Skeletal muscle tissue (tissue), 4 donors: ENCODE results near the gene AGBL1. TPM values are rescaled to one million over a fixed set of nuclear protein-coding genes. Genes with fewer than 3 reads are reported as not detected.

Source experiments
- H3K27ac ChIP-seq: one replicate; pipeline ENCODE4 v1.7.0; 2013; ENCODE audit warnings: mild to moderate bottlenecking, low read depth, low read length, inconsistent platforms
- H3K27me3 ChIP-seq, 3 donors: one replicate each; pipeline ENCODE4 v1.7.0; 2013; ENCODE audit warnings: low read length in 3 of 3; ENCODE audit not compliant: control insufficient read depth in 3 of 3, insufficient read depth in 3 of 3
- H3K36me3 ChIP-seq, 3 donors: one replicate each; pipeline ENCODE4 v1.7.0; 2013; ENCODE audit warnings: low read length in 3 of 3; ENCODE audit not compliant: control insufficient read depth in 3 of 3, insufficient read depth in 3 of 3
- H3K4me1 ChIP-seq, 3 donors: one replicate each; pipeline ENCODE4 v1.7.0; 2013; ENCODE audit warnings: low read length in 3 of 3, mild to moderate bottlenecking in 3 of 3; ENCODE audit not compliant: control insufficient read depth in 3 of 3, insufficient read depth in 3 of 3
- H3K4me3 ChIP-seq, 3 donors: one replicate each; pipeline ENCODE4 v1.7.0; 2013; ENCODE audit warnings: low read length in 3 of 3
- H3K9ac ChIP-seq, 3 donors: one replicate each; pipeline ENCODE4 v1.7.0; 2013; ENCODE audit warnings: low read length in 3 of 3, mild to moderate bottlenecking in 3 of 3, moderate library complexity in 2 of 3, low read depth in 1 of 3
- H3K9me3 ChIP-seq, 3 donors: one replicate each; pipeline ENCODE4 v1.7.0; 2013; ENCODE audit warnings: low read length in 3 of 3; ENCODE audit not compliant: control insufficient read depth in 3 of 3
- total RNA-seq: library from RNA; depleted of rRNA; stranded (reverse); fragments of >200 nt; gene quantifications from one replicate; pipeline ENCODE4 v1.2.3, GENCODE V29; 2014
- donor health status: Osteomylitis.

Gene AGBL1
- total RNA-seq, 1 donor from 2014 or later, result 31.3 TPM

- no peaks in the 10 kb centered on the region for H3K27me3 ChIP-seq
Measured at GRCh38 chr15:86842199-86842598, 762.5 kb downstream of the AGBL1 start.

GRCh38 chr15:86846036-86846435 lies 766.4 kb downstream of the AGBL1 start:
- H3K4me3 ChIP-seq, result no peak overlapping the region
- no peaks in the 10 kb centered on the region for H3K36me3 ChIP-seq
- no peaks in the 10 kb centered on the region for H3K9me3 ChIP-seq
- H3K27ac ChIP-seq, result no peak overlapping the region
- H3K4me1 ChIP-seq, result peaks cover 0 to 6% (median 2%) of the 10 kb centered on the region in 3 donors
- H3K9ac ChIP-seq, result no peak overlapping the region
- H3K27me3 ChIP-seq, result no peaks in the 10 kb centered on the region

More at GRCh38 chr15:86842199-86842598, 762.5 kb downstream of the AGBL1 start:
- no peak overlapping the region for H3K9ac ChIP-seq
- peaks cover 0 to 6% (median 4%) of the 10 kb centered on the region in 3 donors for H3K4me1 ChIP-seq
- H3K27ac ChIP-seq, result no peak overlapping the region
- H3K36me3 ChIP-seq, result no peaks in the 10 kb centered on the region
- no peak overlapping the region for H3K4me3 ChIP-seq
- no peaks in the 10 kb centered on the region for H3K9me3 ChIP-seq

- no peaks in the 10 kb centered on the region for H3K27me3 ChIP-seq
- H3K27ac ChIP-seq, result no peak overlapping the region
- H3K9ac ChIP-seq, result no peak overlapping the region
- peaks cover 5 to 23% (median 12%) of the 10 kb centered on the region in 3 donors for H3K4me1 ChIP-seq
- H3K4me3 ChIP-seq, result no peak overlapping the region
- H3K36me3 ChIP-seq, result no peaks in the 10 kb centered on the region
- no peaks in the 10 kb centered on the region for H3K9me3 ChIP-seq
Measured at GRCh38 chr15:86849136-86849535, 769.5 kb downstream of the AGBL1 start.

- no peaks in the 10 kb centered on the region for H3K9me3 ChIP-seq
- no peaks in the 10 kb centered on the region for H3K27me3 ChIP-seq
- no peaks in the 10 kb centered on the region for H3K36me3 ChIP-seq
- H3K4me1 ChIP-seq, result peaks cover 10 to 29% (median 15%) of the 10 kb centered on the region in 3 donors
- no peak overlapping the region for H3K9ac ChIP-seq
- no peak overlapping the region for H3K27ac ChIP-seq
- H3K4me3 ChIP-seq, result no peak overlapping the region
Measured at GRCh38 chr15:86849558-86850285, 770.1 kb downstream of the AGBL1 start.

- Histone ChIP-seq H3K27ac (no peak overlapping the region), H3K9me3 (no peaks in the 10 kb centered on the region), H3K9ac (no peak overlapping the region), H3K36me3 (no peaks in the 10 kb centered on the region), H3K27me3 (no peaks in the 10 kb centered on the region), H3K4me3 (no peak overlapping the region), H3K4me1 (peaks cover 13 to 40% (median 23%) of the 10 kb centered on the region in 3 donors)
Measured at GRCh38 chr15:86850939-86851338, 771.3 kb downstream of the AGBL1 start.

GRCh38 chr15:86852741-86853140 lies 773.1 kb downstream of the AGBL1 start:
- no peaks in the 10 kb centered on the region for H3K36me3 ChIP-seq
- no peak overlapping the region for H3K9ac ChIP-seq
- H3K27ac ChIP-seq, result no peak overlapping the region
- no peaks in the 10 kb centered on the region for H3K27me3 ChIP-seq
- H3K4me1 ChIP-seq, result peaks cover 16 to 45% (median 23%) of the 10 kb centered on the region in 3 donors
- H3K9me3 ChIP-seq, result no peaks in the 10 kb centered on the region
- no peak overlapping the region for H3K4me3 ChIP-seq

- H3K9me3 ChIP-seq, result no peaks in the 10 kb centered on the region
- H3K4me3 ChIP-seq, result peak overlapping the region in 1 of 3 donors; percentile 23
- H3K27me3 ChIP-seq, result no peaks in the 10 kb centered on the region
- H3K36me3 ChIP-seq, result no peaks in the 10 kb centered on the region
- peak overlapping the region; percentile 39 for H3K27ac ChIP-seq
- H3K9ac ChIP-seq, result no peak overlapping the region
- peaks cover 16 to 39% (median 21%) of the 10 kb centered on the region in 3 donors for H3K4me1 ChIP-seq
Measured at GRCh38 chr15:86854176-86854575, 774.5 kb downstream of the AGBL1 start.

GRCh38 chr15:86855307-86856291 lies 775.9 kb downstream of the AGBL1 start:
- Histone ChIP-seq H3K27me3 (no peaks in the 10 kb centered on the region), H3K4me3 (no peak overlapping the region), H3K4me1 (peaks cover 16 to 38% (median 21%) of the 10 kb centered on the region in 3 donors), H3K9ac (no peak overlapping the region), H3K27ac (no peak overlapping the region), H3K36me3 (no peaks in the 10 kb centered on the region), H3K9me3 (no peaks in the 10 kb centered on the region)

- H3K27ac ChIP-seq, result no peak overlapping the region
- H3K9ac ChIP-seq, result no peak overlapping the region
- H3K4me3 ChIP-seq, result no peak overlapping the region
- H3K27me3 ChIP-seq, result no peaks in the 10 kb centered on the region
- no peaks in the 10 kb centered on the region for H3K9me3 ChIP-seq
- no peaks in the 10 kb centered on the region for H3K36me3 ChIP-seq
- H3K4me1 ChIP-seq, result peaks cover 16 to 30% (median 17%) of the 10 kb centered on the region in 3 donors
Measured at GRCh38 chr15:86857701-86858100, 778.0 kb downstream of the AGBL1 start.
